Adrenal gland (tissue), 12 donors: ENCODE data around the gene SPTLC1. TPM values are rescaled to one million over a fixed set of nuclear protein-coding genes. Genes with fewer than 3 reads are reported as not detected.
A peak's percentile ranks its signal among the peaks of the same experiment; 100 is the strongest.
"Not testable (repeated sequence)": the region's sequence is repeated elsewhere in the genome, so short reads cannot be mapped to it uniquely, and the experiment has no call there.

ENCODE experiments used
- DNase-seq, 7 donors: peaks; one replicate each; pipeline ENCODE4 v3.0.0-alpha.2; 2019 to 2020
- H3K27ac ChIP-seq, 5 donors: fragments of 200-600 bp; sonication (generic) in 4 of 5; 1 replicate in 3 of 5; 2 replicates in 2 of 5; pipeline versions ENCODE4 v1.5.1 to v1.8.0; 2016 to 2020; ENCODE audit warnings: mild to moderate bottlenecking in 1 of 5
- H3K27me3 ChIP-seq: fragments of 200-600 bp; 2 replicates; pipeline ENCODE4 v1.8.0; 2021
- H3K36me3 ChIP-seq, 2 donors: fragments of 200-600 bp; replicated peaks in 1 of 2; 1 replicate in 1 of 2; 2 replicates in 1 of 2; pipeline versions ENCODE4 v1.5.1 to v1.8.0; 2018 to 2022
- H3K4me1 ChIP-seq, 2 donors: fragments of 200-600 bp; replicated peaks in 1 of 2; 1 replicate in 1 of 2; 2 replicates in 1 of 2; pipeline versions ENCODE4 v1.5.1 to v1.8.0; 2018 to 2021
- H3K4me3 ChIP-seq, 4 donors: fragments of 200-600 bp; sonication (generic) in 3 of 4; one replicate each; pipeline ENCODE4 v1.5.1; 2016 to 2018
- H3K9me3 ChIP-seq, 3 donors: fragments of 200-600 bp; sonication (generic) in 1 of 3; replicated peaks in 1 of 3; 1 replicate in 2 of 3; 2 replicates in 1 of 3; pipeline versions ENCODE4 v1.5.1 to v1.8.0; 2016 to 2021
- POLR2A ChIP-seq, 2 donors: fragments of 450-650 bp; IDR thresholded peaks; one replicate each; pipeline ENCODE4 v1.6.1; 2017; ENCODE audit warnings: antibody characterized with exemption in 2 of 2, mild to moderate bottlenecking in 2 of 2, moderate library complexity in 1 of 2
- WGBS, 4 donors: extraction: QIAGEN DNeasy Blood & Tissue Kit in 2 of 4; methylation state at CpG; one replicate each; pipeline versions ENCODE4 v1.1.5 to v1.1.7; 2013 to 2017; 5-methylcytosine and 5-hydroxymethylcytosine counted together
- intact Hi-C, 2 donors: fragments of 100-400 bp; cut with DNase I; formaldehyde crosslinking; loops; one replicate each; pipeline versions ENCODE4 v1.14.1 to v1.15.0; 2022 to 2023
- polyA plus RNA-seq, 3 donors: library from polyadenylated mRNA; stranded (reverse); fragments of 200-250 nt in 2 of 3; fragments of 350-450 nt in 1 of 3; fragmentation: Illumina TruSeq in 1 of 3; extraction: RNeasy Lipid Tissue Mini Kit (QIAGEN cat#74804) in 1 of 3; gene quantifications; one replicate each; pipeline ENCODE4 v1.2.3, GENCODE V29; 2013 to 2014
- total RNA-seq, 9 donors: library from RNA; depleted of rRNA in 4 of 9; stranded (reverse); fragments of >200 nt in 4 of 9; fragments of 120-200 nt in 1 of 9; fragmentation: NEBNext Ultra II Directional in 1 of 9; extraction: Animal tissue kit (Norgen Biotek cat#: 25700) in 1 of 9; gene quantifications; one replicate each; pipeline versions ENCODE4 v1.1.0 to v1.2.4, GENCODE V29; 2013 to 2023
- TF ChIP-seq, protein P1 (sequence below), 6 experiments: fragments of 450-650 bp in 4 of 6; fragments of 200-600 bp in 2 of 6; sonication (generic) in 1 of 6; IDR thresholded peaks; 1 replicate in 5 of 6; 2 replicates in 1 of 6; pipeline versions ENCODE4 v1.5.1 to v1.8.0; 2016 to 2021; ENCODE audit warnings: antibody characterized with exemption in 6 of 6, mild to moderate bottlenecking in 2 of 6, moderate library complexity in 1 of 6
- donor health status: healthy with polysubstance abuse.
- donor health status: Bipolar disorder and iron deficiency.
- donor health status: DM: yes; HTN: yes; CAD: no.
- donor health status: DM: no; HTN: no; CAD: no.
- donor health status: DM: no; HTN: no; CAD: no.
- donor health status: DM: yes; HTN: yes; CAD: no.

Gene SPTLC1
- total and polyA plus RNA-seq, 12 donors = 18.8 to 106 (median 72.9) TPM

DNA sequence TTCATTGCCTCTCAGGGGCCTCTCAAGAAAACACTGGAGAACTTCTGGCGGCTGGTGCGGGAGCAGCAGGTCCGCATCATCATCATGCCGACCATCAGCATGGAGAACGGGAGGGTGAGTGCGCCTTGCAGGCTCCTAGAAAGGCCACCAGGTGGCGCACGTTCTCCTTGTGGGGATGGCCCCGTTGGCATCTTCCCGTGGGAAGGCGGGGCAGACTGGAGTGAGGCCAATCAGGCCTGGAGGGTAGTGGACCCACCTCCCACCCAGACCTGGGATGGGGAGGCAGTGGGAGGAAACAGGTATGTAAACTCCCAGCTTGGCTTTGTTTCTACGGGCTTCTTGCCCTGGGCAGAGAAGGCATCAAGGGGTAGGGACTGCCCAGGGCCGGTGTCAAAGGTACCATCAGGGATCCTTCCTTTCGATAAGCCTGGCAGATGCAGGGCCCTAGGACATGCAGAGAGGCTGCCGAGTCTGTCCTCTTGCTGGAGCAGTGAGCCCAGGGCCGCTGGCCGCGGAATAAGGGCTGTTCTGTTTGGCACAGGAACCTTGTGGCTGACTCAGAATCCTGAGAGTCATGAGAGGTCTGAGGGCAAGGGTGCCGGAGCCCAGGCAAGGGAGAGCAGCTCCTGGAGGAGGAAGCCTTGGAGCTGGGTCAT, 18.9 kb upstream of the SPTLC1 start:
- Histone ChIP-seq H3K4me1 (peaks cover 6 to 8% of the 10 kb centered on the region in 2 donors), H3K9me3 (no peaks in the 10 kb centered on the region), H3K36me3 (no peaks in the 10 kb centered on the region), H3K27me3 (no peaks in the 10 kb centered on the region), H3K27ac (peak overlapping the region; percentile 28 to 93 (median 72)), H3K4me3 (peak overlapping the region in 1 of 4 donors; percentile 48)
- 0 to 8% (median 5%) methylated on average over 11 to 19 of the region's 19 CpGs for WGBS, 4 donors
- intact Hi-C loops = loop anchor here in 1 of 2 donors (10.0 kb wide), 2 partner anchors 191 to 301 kb away; partner anchors contain the start of genes CENPP and NOL8
- peak; percentile 84 to 95 (median 88) for DNase-seq
- TF ChIP-seq POLR2A (IDR thresholded peaks at IDR 0.05) = peak in 1 of 2 donors; percentile 38
- TF ChIP-seq, protein P1, sequence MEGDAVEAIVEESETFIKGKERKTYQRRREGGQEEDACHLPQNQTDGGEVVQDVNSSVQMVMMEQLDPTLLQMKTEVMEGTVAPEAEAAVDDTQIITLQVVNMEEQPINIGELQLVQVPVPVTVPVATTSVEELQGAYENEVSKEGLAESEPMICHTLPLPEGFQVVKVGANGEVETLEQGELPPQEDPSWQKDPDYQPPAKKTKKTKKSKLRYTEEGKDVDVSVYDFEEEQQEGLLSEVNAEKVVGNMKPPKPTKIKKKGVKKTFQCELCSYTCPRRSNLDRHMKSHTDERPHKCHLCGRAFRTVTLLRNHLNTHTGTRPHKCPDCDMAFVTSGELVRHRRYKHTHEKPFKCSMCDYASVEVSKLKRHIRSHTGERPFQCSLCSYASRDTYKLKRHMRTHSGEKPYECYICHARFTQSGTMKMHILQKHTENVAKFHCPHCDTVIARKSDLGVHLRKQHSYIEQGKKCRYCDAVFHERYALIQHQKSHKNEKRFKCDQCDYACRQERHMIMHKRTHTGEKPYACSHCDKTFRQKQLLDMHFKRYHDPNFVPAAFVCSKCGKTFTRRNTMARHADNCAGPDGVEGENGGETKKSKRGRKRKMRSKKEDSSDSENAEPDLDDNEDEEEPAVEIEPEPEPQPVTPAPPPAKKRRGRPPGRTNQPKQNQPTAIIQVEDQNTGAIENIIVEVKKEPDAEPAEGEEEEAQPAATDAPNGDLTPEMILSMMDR (IDR thresholded peaks at IDR 0.05) = peak; percentile 67 to 97 (median 90)

DNA sequence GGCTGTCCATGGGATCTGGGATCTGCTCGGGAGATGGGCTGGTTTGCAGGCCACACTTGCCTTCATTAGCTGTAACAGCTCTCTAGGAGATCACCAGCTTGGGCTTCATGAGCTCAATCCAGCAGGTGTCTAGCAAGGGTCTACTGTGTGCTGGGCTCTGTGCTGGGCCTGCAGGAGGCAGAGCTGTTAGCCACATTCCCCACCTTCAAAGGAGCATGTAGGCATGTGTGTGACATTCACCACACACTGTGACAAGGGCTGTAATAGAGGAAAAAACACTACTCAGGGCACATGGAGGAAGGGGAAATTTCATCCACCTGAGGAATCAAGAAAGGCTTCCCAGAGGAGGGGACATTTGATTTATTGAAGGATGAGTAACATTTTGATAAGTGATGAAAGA, 17.7 kb upstream of the SPTLC1 start:
- H3K36me3 ChIP-seq, H3K27me3 ChIP-seq, H3K9me3 ChIP-seq, H3K4me1 ChIP-seq, DNase-seq, H3K27ac ChIP-seq, H3K4me3 ChIP-seq: not testable (repeated sequence)
- 90 to 95% methylated on average over 1 of the region's 1 CpG; no CpG with 5 or more reads in 2 of the 4 donors for WGBS, 4 donors
- intact Hi-C loops = loop anchor here in 1 of 2 donors (10.0 kb wide), 2 partner anchors 192 to 302 kb away; partner anchors contain the start of genes CENPP and NOL8

DNA sequence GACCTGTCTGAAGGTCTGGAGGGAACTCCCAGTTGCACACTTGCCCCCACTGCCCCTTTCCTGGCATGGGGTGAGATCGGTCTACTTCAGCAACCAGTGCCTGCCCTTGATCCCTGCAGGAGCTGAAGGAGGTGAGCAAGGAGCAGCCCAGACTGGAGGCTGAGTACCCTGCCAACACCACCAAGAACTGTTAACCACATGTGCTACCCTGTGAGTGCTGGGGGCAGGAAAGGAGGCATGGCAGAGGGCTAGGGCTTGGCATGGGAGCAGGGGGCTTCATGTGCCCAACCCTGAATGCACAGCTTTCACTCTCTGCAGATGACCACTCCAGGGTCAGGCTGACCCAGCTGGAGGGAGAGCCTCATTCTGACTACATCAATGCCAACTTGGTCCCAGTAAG, 17.3 kb upstream of the SPTLC1 start:
- Histone ChIP-seq H3K36me3 (no peaks in the 10 kb centered on the region), H3K4me3 (no peak overlapping the region), H3K4me1 (peaks cover 6 to 8% of the 10 kb centered on the region in 2 donors), H3K27ac (no peak overlapping the region), H3K27me3 (no peaks in the 10 kb centered on the region), H3K9me3 (no peaks in the 10 kb centered on the region)
- no peak for DNase-seq
- TF ChIP-seq, protein P1 (IDR thresholded peaks at IDR 0.05) = no peak
- TF ChIP-seq POLR2A (IDR thresholded peaks at IDR 0.05) = no peak
- WGBS, 4 donors = 93 to 100% (median 97%) methylated on average over 1 of the region's 1 CpG; no CpG with 5 or more reads in 1 of the 4 donors
- intact Hi-C loops = loop anchor here in 1 of 2 donors (10.0 kb wide), 2 partner anchors 192 to 302 kb away; partner anchors contain the start of genes CENPP and NOL8

DNA sequence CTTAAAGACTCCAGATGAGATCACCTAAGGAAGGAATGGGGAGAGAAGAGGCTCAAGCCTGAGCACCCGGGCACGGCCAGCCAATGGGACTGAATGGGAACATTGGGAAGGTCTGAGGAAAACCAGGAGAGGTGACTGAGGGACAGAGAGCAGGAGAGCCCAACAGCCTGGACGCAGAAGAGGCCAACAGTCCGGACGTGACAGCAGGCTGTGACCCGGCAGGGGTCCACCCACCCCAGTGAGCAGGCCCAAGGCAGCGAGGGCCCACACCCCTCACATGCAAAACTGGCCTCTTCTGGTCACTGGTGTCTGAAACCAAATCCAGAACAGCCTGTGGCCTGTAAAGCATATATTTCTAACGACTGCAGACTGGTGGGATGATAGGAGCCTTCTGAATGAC, 7.6 kb upstream of the SPTLC1 start:
- no peak overlapping the region for H3K27ac ChIP-seq
- no peaks in the 10 kb centered on the region for H3K27me3 ChIP-seq
- no peaks in the 10 kb centered on the region for H3K36me3 ChIP-seq
- intact Hi-C loops = no loop called here
- no peak overlapping the region for H3K4me3 ChIP-seq
- H3K9me3 ChIP-seq = no peaks in the 10 kb centered on the region
- TF ChIP-seq, protein P1 (IDR thresholded peaks at IDR 0.05) = no peak
- no peak for TF ChIP-seq POLR2A (IDR thresholded peaks at IDR 0.05)
- DNase-seq = peak in 1 of 7 donors; percentile 31
- WGBS, 4 donors = 40 to 63% (median 58%) methylated on average over 5 to 8 of the region's 8 CpGs
- H3K4me1 ChIP-seq = no peaks in the 10 kb centered on the region
